Stimulated activated CD4-positive, alpha-beta T cell treated with anti-CD3 and anti-CD28 coated beads, TNF-alpha, amount 100 ng/mL, for 48 hours (primary cell): ENCODE results near the gene TPP2.

Experiments
- DNase-seq, 3 donors: peaks; one replicate each; pipeline ENCODE4 v3.0.0-alpha.2; 2020; ENCODE audit warnings: low read depth in 3 of 3

The TPP2 gene

DNA sequence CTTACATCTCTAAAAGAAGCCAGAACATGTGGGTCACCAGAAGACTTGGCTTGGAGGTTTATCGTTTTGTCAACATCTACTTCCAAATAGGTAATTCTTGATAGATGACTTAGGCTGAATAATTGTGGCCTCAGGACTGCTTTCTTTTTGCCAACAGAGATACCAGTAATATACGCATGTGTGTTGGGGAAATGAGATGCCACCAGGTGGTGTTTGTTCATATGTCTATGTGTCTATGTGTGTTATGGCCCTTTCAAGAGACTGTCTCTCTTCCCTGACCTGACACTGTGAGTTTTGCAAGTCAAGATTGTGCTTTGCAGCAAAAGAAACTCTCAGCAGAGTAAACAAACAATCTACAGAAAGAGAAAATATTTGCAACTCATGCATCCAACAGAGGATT, 129.6 kb downstream of the TPP2 start:
- DNase-seq, result no peak
